Left lung (tissue), 10 donors: ENCODE data around the gene MLNR. TPM values are rescaled to one million over a fixed set of nuclear protein-coding genes. Genes with fewer than 3 reads are reported as not detected.

Source experiments
- ATAC-seq: fragments of 200-7000 bp; cut with Tn5 transposase; one replicate; pipeline ENCODE4 v1.9.1; 2020; ENCODE audit warnings: moderate library complexity
- DNase-seq, 4 donors: peaks; one replicate each; pipeline ENCODE4 v3.0.0-alpha.2; 2013 to 2020
- H3K27ac ChIP-seq, 2 donors: fragments of 200-600 bp; sonication (generic) in 1 of 2; one replicate each; pipeline versions ENCODE4 v1.5.0 to v1.8.0; 2020 to 2021
- H3K27me3 ChIP-seq, 2 donors: fragments of 200-600 bp; sonication (generic) in 1 of 2; one replicate each; pipeline versions ENCODE4 v1.5.0 to v1.8.0; 2020 to 2021
- H3K36me3 ChIP-seq, 2 donors: fragments of 200-600 bp; sonication (generic) in 1 of 2; one replicate each; pipeline versions ENCODE4 v1.5.0 to v1.8.0; 2020 to 2021
- H3K4me1 ChIP-seq, 2 donors: fragments of 200-600 bp; one replicate each; pipeline ENCODE4 v1.8.0; 2021
- H3K4me3 ChIP-seq, 2 donors: fragments of 200-600 bp; sonication (generic) in 1 of 2; one replicate each; pipeline versions ENCODE4 v1.5.0 to v1.8.0; 2020 to 2021; ENCODE audit warnings: mild to moderate bottlenecking in 1 of 2
- H3K9me3 ChIP-seq, 2 donors: fragments of 200-600 bp; sonication (generic) in 1 of 2; one replicate each; pipeline versions ENCODE4 v1.5.0 to v1.8.0; 2020 to 2021
- CTCF ChIP-seq, 2 donors: fragments of 200-600 bp; sonication (generic) in 1 of 2; IDR thresholded peaks; one replicate each; pipeline versions ENCODE4 v1.5.0 to v1.8.0; 2021; ENCODE audit warnings: antibody characterized with exemption in 2 of 2
- intact Hi-C, 2 donors: fragments of 100-400 bp; cut with DNase I; formaldehyde crosslinking; loops; one replicate each; pipeline versions ENCODE4 v1.11.2 to v1.14.2; 2022
- polyA plus RNA-seq, 6 donors: library from polyadenylated mRNA; unstranded; fragments of 120-200 nt; gene quantifications; one replicate each; pipeline ENCODE4 v1.2.1, GENCODE V29; 2013; ENCODE audit not compliant: insufficient read length in 6 of 6
- total RNA-seq, 2 donors: library from RNA; stranded (reverse); fragmentation: NEBNext Ultra II Directional; extraction: Animal tissue kit (Norgen Biotek cat#: 25700); gene quantifications; one replicate each; pipeline ENCODE4 v1.2.1, GENCODE V29; 2021
- donor health status: DM: no; HTN: yes; CAD: no.
- donor health status: DM: no; HTN: no; CAD: no.

MLNR gene
- total and polyA plus RNA-seq, 8 donors: 0.13 to 0.31 (median 0.17) TPM; not detected in 3

GRCh38 chr13:49240017-49240416, 19.9 kb downstream of the MLNR start:
- Histone ChIP-seq H3K4me3 (no peak overlapping the region), H3K4me1 (no peaks in the 10 kb centered on the region), H3K9me3 (peaks cover 0 to 4% of the 10 kb centered on the region in 2 donors), H3K27ac (no peak overlapping the region), H3K36me3 (no peaks in the 10 kb centered on the region), H3K27me3 (no peaks in the 10 kb centered on the region)
- TF ChIP-seq CTCF (IDR thresholded peaks at IDR 0.05): peak in 1 of 2 donors; percentile 33
- no peak for DNase-seq
- intact Hi-C loops: no loop called here
- peak; percentile 84 for ATAC-seq

- intact Hi-C loops: no loop called here
- Histone ChIP-seq H3K27me3 (no peaks in the 10 kb centered on the region), H3K27ac (no peak overlapping the region), H3K4me3 (no peak overlapping the region), H3K4me1 (no peaks in the 10 kb centered on the region), H3K9me3 (peaks cover 0 to 4% of the 10 kb centered on the region in 2 donors), H3K36me3 (no peaks in the 10 kb centered on the region)
- DNase-seq (no peak), ATAC-seq (no peak)
- no peak for TF ChIP-seq CTCF (IDR thresholded peaks at IDR 0.05)
Observed at GRCh38 chr13:49241296-49241695, 21.2 kb downstream of the MLNR start.

- ATAC-seq (no peak), DNase-seq (no peak)
- H3K27ac ChIP-seq: no peak overlapping the region
- H3K4me1 ChIP-seq: peaks cover 5 to 25% of the 10 kb centered on the region in 2 donors
- no peaks in the 10 kb centered on the region for H3K36me3 ChIP-seq
- H3K9me3 ChIP-seq: peaks cover 0 to 4% of the 10 kb centered on the region in 2 donors
- no peak for TF ChIP-seq CTCF (IDR thresholded peaks at IDR 0.05)
- H3K27me3 ChIP-seq: no peaks in the 10 kb centered on the region
- no peak overlapping the region for H3K4me3 ChIP-seq
- intact Hi-C loops: no loop called here
Observed at GRCh38 chr13:49245101-49245500, 25.0 kb downstream of the MLNR start.

GRCh38 chr13:49246850-49247642, 26.9 kb downstream of the MLNR start:
- Histone ChIP-seq H3K4me1 (peaks cover 5 to 40% of the 10 kb centered on the region in 2 donors), H3K27ac (peak overlapping the region; percentile 93 to 97), H3K27me3 (no peaks in the 10 kb centered on the region), H3K4me3 (peak overlapping the region; percentile 79 to 81), H3K36me3 (no peaks in the 10 kb centered on the region), H3K9me3 (peaks cover 0 to 4% of the 10 kb centered on the region in 2 donors)
- intact Hi-C loops: no loop called here
- TF ChIP-seq CTCF (IDR thresholded peaks at IDR 0.05): no peak
- ATAC-seq (peak; percentile 68), DNase-seq (no peak)
